Body of pancreas (tissue), 4 donors: Measurements from ENCODE around the gene BAG3. TPM values are rescaled to one million over a fixed set of nuclear protein-coding genes. Genes with fewer than 3 reads are reported as not detected.

Experiments used
- ATAC-seq: fragments of 150-250 bp; one replicate; pipeline ENCODE4 v1.9.1; 2016
- DNase-seq, 4 donors: peaks; one replicate each; pipeline ENCODE4 v3.0.0-alpha.2; 2019
- H3K27ac ChIP-seq, 4 donors: fragments of 200-600 bp; sonication (generic); 1 replicate in 3 of 4; 2 replicates in 1 of 4; pipeline versions ENCODE4 v1.5.1 to v1.6.1; 2016 to 2019; ENCODE audit warnings: mild to moderate bottlenecking in 1 of 4, mixed read lengths in 1 of 4, moderate library complexity in 1 of 4
- H3K27me3 ChIP-seq, 2 donors: fragments of 200-600 bp; sonication (generic); one replicate each; pipeline ENCODE4 v1.6.0; 2016; ENCODE audit warnings: mild to moderate bottlenecking in 1 of 2
- H3K36me3 ChIP-seq, 2 donors: fragments of 200-600 bp; sonication (generic); replicated peaks in 1 of 2; 2 replicates each; pipeline ENCODE4 v1.5.1; 2016; ENCODE audit warnings: low read depth in 2 of 2; ENCODE audit not compliant: insufficient read depth in 1 of 2
- H3K4me1 ChIP-seq: fragments of 200-600 bp; sonication (generic); one replicate; pipeline ENCODE4 v1.6.0; 2016
- H3K4me3 ChIP-seq, 2 donors: fragments of 200-600 bp; sonication (generic); 1 replicate in 1 of 2; 2 replicates in 1 of 2; pipeline ENCODE4 v1.5.1; 2016 to 2019
- H3K9me3 ChIP-seq, 3 donors: fragments of 200-600 bp; sonication (generic); 1 replicate in 2 of 3; 2 replicates in 1 of 3; pipeline ENCODE4 v1.5.1; 2016
- CTCF ChIP-seq, 7 experiments: fragments of 450-650 bp in 4 of 7; fragments of 200-600 bp in 3 of 7; sonication (generic) in 3 of 7; IDR thresholded peaks; one replicate each; pipeline ENCODE4 v1.5.1; 2016 to 2019; ENCODE audit warnings: antibody characterized with exemption in 7 of 7
- POLR2A ChIP-seq, 3 donors: fragments of 450-650 bp; IDR thresholded peaks; one replicate each; pipeline ENCODE4 v1.6.1; 2016; ENCODE audit warnings: antibody characterized with exemption in 3 of 3, mild to moderate bottlenecking in 2 of 3
- WGBS, 2 donors: methylation state at CpG; one replicate each; pipeline ENCODE4 v1.1.5; 2017; 5-methylcytosine and 5-hydroxymethylcytosine counted together
- intact Hi-C: fragments of 100-400 bp; cut with DNase I; formaldehyde crosslinking; loops from one replicate; pipeline ENCODE4 v1.15.1; 2023
- total RNA-seq, 2 donors: library from RNA; depleted of rRNA; stranded (reverse); fragments of >200 nt; gene quantifications; one replicate each; pipeline ENCODE4 v1.1.0, GENCODE V29; 2016

The BAG3 gene
- total RNA-seq, 2 donors from 2014 or later: 11.9 to 17.5 TPM

DNA sequence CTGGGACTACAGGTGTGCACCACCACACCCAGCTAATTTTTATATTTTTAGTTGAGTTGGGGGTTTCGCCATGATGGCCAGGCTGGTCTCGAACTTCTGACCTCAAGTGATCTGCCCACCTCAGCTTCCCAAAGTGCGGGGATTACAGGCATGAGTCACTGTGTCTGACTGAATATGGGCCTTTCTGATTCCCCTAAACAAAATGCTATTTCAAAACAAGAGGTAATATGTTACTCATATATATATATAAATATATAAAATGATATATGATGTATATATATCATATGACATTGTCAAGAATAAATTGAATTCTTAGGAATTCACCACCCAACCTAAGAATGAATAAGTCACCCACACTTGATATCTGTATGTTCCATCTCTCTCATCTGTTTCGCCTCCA is 41.7 kb upstream of the BAG3 start:
- H3K4me1 ChIP-seq: no peaks in the 10 kb centered on the region
- H3K4me3 ChIP-seq: no peak overlapping the region
- intact Hi-C loops: loop anchor here (10.0 kb wide), 1 partner anchor 275 kb away; no protein-coding TSS in a partner anchor
- WGBS, 2 donors: 81 to 87% methylated on average over 4 of the region's 4 CpGs
- H3K36me3 ChIP-seq: no peaks in the 10 kb centered on the region
- ATAC-seq (no peak), DNase-seq (no peak)
- H3K27ac ChIP-seq: no peak overlapping the region
- no peak for TF ChIP-seq CTCF (IDR thresholded peaks at IDR 0.05)
- TF ChIP-seq POLR2A (IDR thresholded peaks at IDR 0.05): no peak
- no peaks in the 10 kb centered on the region for H3K27me3 ChIP-seq
- H3K9me3 ChIP-seq: no peaks in the 10 kb centered on the region

- Histone ChIP-seq H3K4me1 (no peaks in the 10 kb centered on the region), H3K27me3 (no peaks in the 10 kb centered on the region), H3K4me3 (no peak overlapping the region), H3K27ac (no peak overlapping the region), H3K36me3 (no peaks in the 10 kb centered on the region), H3K9me3 (no peaks in the 10 kb centered on the region)
- intact Hi-C loops: no loop called here
- WGBS, 2 donors: 77 to 86% methylated on average over 4 of the region's 4 CpGs
- DNase-seq: no peak
- TF ChIP-seq CTCF (IDR thresholded peaks at IDR 0.05) (no peak), POLR2A (IDR thresholded peaks at IDR 0.05) (no peak)
- no peak for ATAC-seq
Measured at GRCh38 chr10:119611433-119611832, 39.7 kb upstream of the BAG3 start.

DNA sequence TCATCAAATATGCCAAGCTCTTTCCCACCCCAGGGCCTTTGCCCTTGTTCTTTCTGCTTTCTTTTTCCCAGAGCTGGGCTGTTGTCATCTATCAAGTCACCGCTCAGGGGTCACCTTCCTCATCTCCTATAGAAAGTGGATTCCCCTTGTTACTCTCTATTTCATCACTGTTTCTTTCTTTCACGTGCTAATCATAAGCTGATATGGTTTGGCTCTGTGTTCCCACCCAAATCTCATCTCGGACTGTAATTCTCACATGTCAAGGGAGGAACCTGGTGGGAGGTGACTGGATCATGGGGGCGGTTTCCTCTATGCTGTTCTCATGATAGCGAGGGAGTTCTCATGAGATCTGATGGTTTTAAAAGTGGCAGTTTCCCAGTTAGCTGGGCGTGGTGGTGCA is 37.4 kb upstream of the BAG3 start:
- Histone ChIP-seq H3K27ac (no peak overlapping the region), H3K36me3 (no peaks in the 10 kb centered on the region), H3K27me3 (no peaks in the 10 kb centered on the region), H3K9me3 (no peaks in the 10 kb centered on the region), H3K4me1 (no peaks in the 10 kb centered on the region), H3K4me3 (no peak overlapping the region)
- TF ChIP-seq POLR2A (IDR thresholded peaks at IDR 0.05) (no peak), CTCF (IDR thresholded peaks at IDR 0.05) (no peak)
- WGBS, 2 donors: 86 to 90% methylated on average over 6 of the region's 6 CpGs
- intact Hi-C loops: no loop called here
- DNase-seq (no peak), ATAC-seq (no peak)

DNA sequence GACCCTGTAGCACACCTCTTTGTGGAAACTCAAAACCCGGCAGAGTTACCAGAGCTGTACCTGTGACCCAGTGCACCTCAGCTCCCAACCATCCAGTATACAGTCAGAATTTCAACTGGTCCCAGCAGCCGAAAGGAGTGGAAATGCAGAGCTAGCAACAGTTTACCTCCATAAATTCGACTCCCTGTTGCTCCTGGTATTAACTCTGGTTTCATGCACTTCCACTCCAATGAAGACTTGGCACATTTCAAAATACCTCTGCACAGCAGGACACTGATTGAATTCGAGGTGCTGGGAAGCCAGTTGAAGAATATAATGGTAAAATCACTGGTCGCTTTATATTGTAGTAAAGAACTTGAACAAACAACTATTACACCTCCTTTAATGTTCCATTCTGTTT is 36.5 kb upstream of the BAG3 start:
- TF ChIP-seq CTCF (IDR thresholded peaks at IDR 0.05) (no peak), POLR2A (IDR thresholded peaks at IDR 0.05) (no peak)
- no peaks in the 10 kb centered on the region for H3K36me3 ChIP-seq
- no peaks in the 10 kb centered on the region for H3K9me3 ChIP-seq
- no peaks in the 10 kb centered on the region for H3K4me1 ChIP-seq
- no peaks in the 10 kb centered on the region for H3K27me3 ChIP-seq
- no peak overlapping the region for H3K4me3 ChIP-seq
- DNase-seq (no peak), ATAC-seq (no peak)
- 65 to 76% methylated on average over 5 of the region's 5 CpGs for WGBS, 2 donors
- intact Hi-C loops: no loop called here
- H3K27ac ChIP-seq: no peak overlapping the region

- H3K27ac ChIP-seq: no peak overlapping the region
- H3K4me1 ChIP-seq: no peaks in the 10 kb centered on the region
- WGBS, 2 donors: 61 to 62% methylated on average over 13 of the region's 13 CpGs
- ATAC-seq (peak; percentile 33), DNase-seq (peak in 2 of 4 donors; percentile 9 to 16)
- H3K36me3 ChIP-seq: no peaks in the 10 kb centered on the region
- intact Hi-C loops: no loop called here
- H3K9me3 ChIP-seq: no peaks in the 10 kb centered on the region
- no peaks in the 10 kb centered on the region for H3K27me3 ChIP-seq
- TF ChIP-seq POLR2A (IDR thresholded peaks at IDR 0.05) (no peak), CTCF (IDR thresholded peaks at IDR 0.05) (peak in 1 of 7 experiments; percentile 2)
- H3K4me3 ChIP-seq: no peak overlapping the region
Measured at GRCh38 chr10:119616882-119617570, 34.2 kb upstream of the BAG3 start.
